HG03432 (cell line): ENCODE results near the gene RPS25.
"Not testable (repeated sequence)": the region's sequence is repeated elsewhere in the genome, so short reads cannot be mapped to it uniquely, and the experiment has no call there.

ENCODE experiments used
- ATAC-seq: cut with Tn5 transposase; IDR thresholded peaks from one replicate; pipeline ENCODE4 v1.9.1; 2021; ENCODE audit warnings: mild to moderate bottlenecking, moderate library complexity; ENCODE audit not compliant: unreplicated experiment

Gene RPS25

DNA sequence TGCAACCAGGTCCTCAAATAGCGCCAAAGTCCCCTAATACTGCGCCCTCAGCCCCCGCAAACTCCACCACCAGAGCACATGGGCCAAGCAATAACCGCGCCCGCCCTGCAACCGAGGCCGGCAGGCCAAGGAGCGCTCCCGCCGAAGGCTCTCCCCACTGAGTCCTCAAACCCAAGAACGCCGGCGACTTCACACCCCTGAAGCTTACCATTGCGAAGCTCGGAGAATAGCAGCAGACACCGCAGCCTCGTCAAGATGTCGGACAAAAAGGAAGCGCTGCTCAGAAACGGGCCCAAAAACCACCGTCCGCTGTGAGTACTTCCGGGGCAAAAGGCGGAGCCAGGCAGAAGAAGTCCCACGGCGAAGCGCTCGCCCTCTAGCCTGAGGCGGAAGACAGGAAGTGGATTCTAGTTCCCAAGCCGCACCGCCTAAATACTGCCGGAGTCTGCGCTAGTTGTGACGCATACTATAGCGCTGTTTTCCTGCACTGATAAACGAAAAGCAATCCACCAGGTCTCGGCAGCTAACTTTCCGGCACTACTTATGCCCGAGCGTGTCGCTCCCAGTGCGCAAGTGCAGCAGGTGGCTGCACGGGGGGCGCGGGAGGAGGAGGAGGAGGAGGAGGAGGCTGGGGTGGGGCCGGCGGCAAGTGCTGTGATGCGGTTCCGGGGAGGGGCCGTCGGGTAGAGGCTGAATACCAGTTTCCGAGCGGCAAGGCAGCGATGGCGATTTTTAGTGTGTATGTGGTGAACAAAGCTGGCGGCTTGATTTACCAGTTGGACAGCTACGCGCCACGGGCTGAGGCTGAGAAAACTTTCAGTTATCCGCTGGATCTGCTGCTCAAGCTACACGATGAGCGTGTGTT is at the start of gene RPS25, which contains the start of gene TRAPPC4:
TSS of gene RPS25 (minus strand) at position 270 of the 865 bp plus-strand sequence. CDS start at position 211, 59 bp downstream.
TSS of gene TRAPPC4 (plus strand) at position 693 of the 865 bp plus-strand sequence. CDS start at position 723, 30 bp downstream.
- peak; percentile 89 for ATAC-seq

DNA sequence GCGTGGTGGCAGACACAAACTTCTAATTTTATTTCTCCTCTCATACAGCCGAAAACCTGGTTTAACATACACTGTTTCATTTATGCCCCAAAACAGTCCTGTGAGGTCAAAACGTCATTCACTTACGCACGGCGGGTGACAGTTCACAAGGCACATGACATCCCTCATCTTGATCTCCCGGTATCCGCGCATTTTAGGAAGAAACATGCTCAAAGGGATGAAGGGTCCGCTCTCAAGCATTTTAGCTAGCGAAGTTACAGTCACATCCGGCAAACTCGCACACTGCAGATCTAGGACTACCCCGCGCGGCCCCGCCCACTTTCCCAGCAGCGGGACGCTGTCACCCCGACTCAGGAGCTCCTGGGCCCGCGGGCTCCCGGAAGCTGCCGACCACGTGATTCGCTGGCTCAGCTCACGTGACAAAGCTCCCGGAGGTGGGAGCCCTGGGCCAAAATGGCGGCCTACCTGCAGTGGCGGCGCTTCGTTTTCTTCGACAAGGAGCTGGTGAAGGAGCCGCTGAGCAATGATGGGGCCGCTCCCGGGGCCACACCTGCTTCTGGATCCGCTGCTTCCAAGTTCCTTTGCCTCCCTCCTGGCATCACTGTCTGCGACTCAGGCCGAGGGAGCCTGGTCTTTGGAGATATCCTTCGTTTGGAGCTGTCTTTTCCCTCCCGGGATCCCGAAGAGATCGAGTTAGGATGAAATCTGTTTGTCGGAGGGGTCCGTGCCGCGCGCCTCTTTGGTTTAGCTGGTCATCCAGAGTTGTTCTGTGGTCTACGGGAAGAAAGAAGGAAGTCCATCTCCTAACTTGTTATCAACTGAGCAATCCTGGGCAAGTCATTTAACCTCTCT is 49.5 kb upstream of the RPS25 start, which contains the start of gene VPS11:
TSS of gene VPS11 (plus strand) at position 448 of the 852 bp plus-strand sequence. CDS start at position 454, 6 bp downstream.
- peak; percentile 93 for ATAC-seq

DNA sequence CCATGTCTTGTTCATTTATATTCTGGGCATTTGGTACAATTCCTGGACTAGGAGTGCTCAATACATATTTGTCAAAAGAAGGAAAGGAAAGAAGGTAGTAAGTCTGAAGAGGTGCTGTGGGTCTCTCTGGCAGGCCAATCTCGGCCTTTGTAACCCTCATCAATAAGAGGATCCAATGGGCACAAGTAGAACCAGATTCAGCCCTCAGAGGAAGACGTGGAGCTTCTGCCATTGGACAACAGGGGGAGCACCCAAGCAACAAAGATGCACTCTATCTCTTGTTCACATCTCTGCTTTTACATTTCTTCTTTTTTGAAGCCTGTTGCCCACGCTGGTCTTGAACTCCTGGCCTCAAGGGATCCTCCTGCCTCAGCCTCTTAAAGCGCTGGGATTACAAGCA is 47.2 kb upstream of the RPS25 start:
- no peak for ATAC-seq

GRCh38 chr11:119062779-119063178 is 44.6 kb upstream of the RPS25 start:
- ATAC-seq: no peak

DNA sequence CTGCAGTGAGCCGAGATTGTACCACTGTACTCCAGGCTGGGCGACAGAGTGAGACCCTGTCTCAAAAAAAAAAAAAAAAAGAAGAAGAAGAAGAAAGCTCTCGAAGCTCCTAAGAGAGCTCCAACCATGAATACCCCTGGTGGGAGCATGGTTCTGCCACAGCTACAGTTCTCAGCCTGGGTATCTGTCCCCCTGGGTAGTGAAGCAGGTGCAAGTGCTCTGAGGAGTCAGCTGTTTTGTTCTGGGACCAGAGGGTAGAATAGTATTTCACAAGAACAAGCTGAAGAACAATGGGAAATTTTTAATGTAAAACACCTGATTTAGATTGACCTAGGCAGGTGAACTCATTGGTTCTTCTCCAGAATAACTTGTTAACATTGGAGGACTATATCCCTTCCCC is 43.1 kb upstream of the RPS25 start:
- no peak for ATAC-seq

GRCh38 chr11:119059128-119059527 is 41.0 kb upstream of the RPS25 start:
- ATAC-seq: not testable (repeated sequence)

- ATAC-seq: peak; percentile 91
Measured at GRCh38 chr11:119057000-119057769, 39.0 kb upstream of the RPS25 start, which contains the start of gene HYOU1. HYOU1 (minus strand) TSS chr11:119057205; CDS start chr11:119056160, 1,045 bp downstream.

GRCh38 chr11:119056421-119056999 is 38.4 kb upstream of the RPS25 start:
- ATAC-seq: peak; percentile 13

DNA sequence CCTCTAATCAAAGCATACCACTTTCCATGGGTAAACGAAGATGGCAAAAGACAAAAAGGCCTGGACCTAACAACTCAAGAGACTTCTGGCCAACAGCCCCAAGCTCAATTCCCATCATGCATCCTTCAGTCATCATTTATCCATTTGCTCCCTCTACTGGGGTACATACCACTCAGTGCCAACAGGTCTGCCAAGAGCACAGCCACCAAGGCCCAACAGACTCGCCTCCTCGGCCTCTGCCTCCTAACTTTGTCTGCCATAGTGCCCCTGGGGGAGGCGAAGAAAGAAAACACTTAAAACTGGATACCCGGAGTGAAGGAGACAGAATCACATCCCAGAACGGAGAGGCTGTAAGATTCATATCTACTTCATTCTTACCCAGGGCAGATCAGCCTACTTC is 37.8 kb upstream of the RPS25 start:
- no peak for ATAC-seq

DNA sequence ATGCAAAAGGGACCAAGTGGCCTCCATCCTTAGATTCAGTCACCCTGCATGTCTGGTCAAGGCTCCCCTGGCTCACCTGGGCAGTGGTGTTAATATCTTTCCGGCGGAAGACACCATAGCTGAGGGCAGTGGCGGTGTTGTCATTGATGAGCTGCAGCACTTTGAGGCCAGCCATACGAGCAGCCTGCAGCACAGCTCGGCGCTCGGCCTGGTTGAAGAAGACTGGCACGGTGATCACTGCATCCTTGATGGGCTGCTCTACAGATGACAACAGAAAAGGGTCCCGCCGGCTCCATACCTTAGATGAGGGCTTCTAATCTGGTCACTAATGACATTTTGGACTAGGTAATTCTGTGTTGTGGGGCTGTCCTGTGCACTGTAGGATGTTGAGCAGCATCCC is 36.3 kb upstream of the RPS25 start:
- ATAC-seq: no peak

DNA sequence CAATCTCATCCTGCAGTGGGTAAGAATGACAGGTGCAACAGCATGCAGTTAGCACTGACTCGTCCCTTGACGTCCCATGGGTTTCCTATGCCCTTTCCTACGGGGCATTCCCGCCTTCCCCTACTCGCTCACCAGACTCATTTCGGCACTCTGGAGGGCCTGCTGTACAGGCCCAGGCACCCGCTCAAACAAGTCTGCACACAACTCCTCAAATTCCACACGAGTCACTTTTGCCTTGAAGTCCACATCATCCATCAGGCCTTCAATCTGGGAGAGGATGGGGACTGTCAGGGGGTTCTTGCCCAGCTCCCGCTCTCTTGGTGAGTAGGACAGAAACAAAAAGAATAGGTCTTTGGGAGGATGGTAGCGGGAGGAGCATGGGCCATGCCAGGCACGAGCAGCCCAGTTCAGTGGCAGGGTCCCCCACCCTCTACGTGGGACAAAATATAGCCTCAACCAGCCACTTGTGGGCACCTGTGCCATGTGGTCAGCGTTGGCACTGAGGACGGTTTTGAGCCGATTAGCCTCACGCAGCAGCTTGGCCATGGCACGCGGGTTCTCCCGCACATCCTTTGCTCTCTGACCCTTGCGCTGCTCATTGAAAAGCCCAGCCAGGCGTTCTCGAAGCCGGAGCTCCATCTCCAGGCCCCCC is 34.1 kb upstream of the RPS25 start:
- no peak for ATAC-seq

- ATAC-seq: peak; percentile 62
Measured at GRCh38 chr11:119051440-119052162, 33.5 kb upstream of the RPS25 start.

DNA sequence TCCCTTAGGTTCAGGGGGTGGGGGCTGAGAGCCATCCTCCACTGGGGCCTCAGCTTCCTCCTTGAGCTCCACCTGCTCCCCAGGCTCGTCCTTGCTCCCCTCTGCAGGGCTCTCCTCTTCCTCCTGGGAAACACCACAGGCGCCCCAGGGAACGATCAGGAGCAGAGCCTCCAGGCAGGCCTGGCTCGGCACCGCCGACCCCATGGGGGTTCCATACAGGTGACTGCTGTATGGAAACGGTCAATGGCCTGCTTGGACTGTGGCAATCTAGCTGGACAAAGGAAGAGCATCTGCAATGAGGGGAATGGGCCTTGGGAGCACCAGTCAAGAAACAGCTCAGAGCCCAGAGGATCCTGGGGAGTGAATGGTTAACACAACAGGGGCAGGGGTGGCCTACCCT is 30.9 kb upstream of the RPS25 start:
- no peak for ATAC-seq

DNA sequence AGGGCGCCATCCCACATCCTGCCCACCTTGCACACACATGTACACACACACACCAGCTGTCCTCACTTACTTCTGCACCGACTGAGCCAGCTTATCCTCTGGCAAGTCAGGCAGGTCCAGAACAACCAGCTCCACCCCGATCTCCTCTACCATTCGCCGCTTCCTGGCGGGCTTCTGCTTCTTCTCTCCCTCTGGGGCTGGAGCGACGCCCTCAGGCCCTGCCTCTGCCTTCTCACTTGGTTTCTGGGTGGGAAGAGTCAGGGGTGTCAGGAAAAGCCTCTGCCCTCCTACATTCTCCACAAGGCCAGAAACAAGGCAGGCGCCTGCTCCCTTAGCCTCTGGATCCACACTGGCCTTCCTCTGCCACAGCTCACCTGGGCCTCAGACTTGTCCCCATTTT is 30.5 kb upstream of the RPS25 start:
- no peak for ATAC-seq

DNA sequence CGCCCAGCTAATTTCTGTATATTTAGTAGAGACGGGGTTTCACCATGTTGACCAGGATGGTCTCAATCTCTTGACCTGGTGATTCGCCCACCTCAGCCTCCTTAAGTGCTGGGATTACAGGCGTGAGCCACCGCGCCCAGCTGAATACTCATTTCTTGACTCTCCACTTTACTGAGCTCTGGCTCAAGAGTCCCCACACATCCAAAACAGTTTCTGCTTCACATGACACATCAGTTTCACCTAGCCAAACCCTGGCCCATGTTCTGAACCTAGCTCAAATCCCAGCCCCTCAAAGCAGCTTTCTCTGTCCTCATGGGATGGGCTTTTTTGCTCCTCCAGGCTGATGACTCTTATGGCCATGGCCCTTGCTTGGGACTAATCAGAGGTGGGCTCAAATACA is 29.1 kb upstream of the RPS25 start:
- no peak for ATAC-seq

GRCh38 chr11:119046489-119046888 is 28.3 kb upstream of the RPS25 start:
- ATAC-seq: no peak

- ATAC-seq: no peak
Measured at GRCh38 chr11:119044708-119045107, 26.6 kb upstream of the RPS25 start.

DNA sequence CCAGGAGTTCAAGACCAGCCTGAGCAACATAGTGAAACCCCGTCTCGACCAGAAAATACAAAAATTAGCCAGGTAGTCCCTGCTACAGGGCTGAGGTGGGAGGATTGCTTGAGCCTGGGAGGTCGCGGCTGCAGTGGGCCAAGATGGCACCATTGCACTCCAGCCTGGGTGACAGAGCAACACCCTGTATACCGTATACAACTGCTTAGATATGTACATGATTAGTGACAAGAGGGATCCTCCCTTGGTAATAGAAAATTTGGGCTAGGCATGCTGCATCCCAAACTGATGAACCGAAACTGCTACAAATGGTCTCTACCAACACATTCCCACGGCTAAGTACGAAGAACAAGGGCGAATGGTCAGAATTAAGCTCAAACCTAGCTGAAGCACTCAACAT is 24.8 kb upstream of the RPS25 start:
- no peak for ATAC-seq
